KMS-11 (cell line): ENCODE measurements around the gene PGGT1B.
"Not testable (repeated sequence)": the region's sequence is repeated elsewhere in the genome, so short reads cannot be mapped to it uniquely, and the experiment has no call there.

Experiments
- H2AFZ ChIP-seq: fragments of 200-600 bp; sonication (generic); 2 replicates; pipeline ENCODE4 v1.6.1; 2016; ENCODE audit warnings: antibody characterized with exemption, mixed run types, low read depth
- H3K27ac ChIP-seq: fragments of 200-600 bp; sonication (generic); 2 replicates; pipeline ENCODE4 v1.6.1; 2016; ENCODE audit warnings: mild to moderate bottlenecking, mixed run types
- H3K27me3 ChIP-seq: fragments of 200-600 bp; sonication (generic); 2 replicates; pipeline ENCODE4 v1.6.1; 2017; ENCODE audit warnings: mild to moderate bottlenecking, low read depth, mixed run types, moderate library complexity; ENCODE audit not compliant: insufficient read depth
- H3K36me3 ChIP-seq: fragments of 200-600 bp; sonication (generic); 2 replicates; pipeline ENCODE4 v1.6.1; 2017; ENCODE audit warnings: mild to moderate bottlenecking, mixed run types; ENCODE audit not compliant: insufficient read depth
- H3K4me1 ChIP-seq: fragments of 200-600 bp; sonication (generic); 2 replicates; pipeline ENCODE4 v1.6.1; 2016; ENCODE audit warnings: mild to moderate bottlenecking, low read depth, mixed run types; ENCODE audit not compliant: poor library complexity, severe bottlenecking
- H3K4me2 ChIP-seq: fragments of 200-600 bp; sonication (generic); 2 replicates; pipeline ENCODE4 v1.7.0; 2016; ENCODE audit warnings: mild to moderate bottlenecking, mixed run types
- H3K4me3 ChIP-seq: fragments of 200-600 bp; sonication (generic); IDR thresholded peaks from 2 replicates; pipeline ENCODE4 v1.6.1; 2017; ENCODE audit warnings: low read depth, low read length, mixed read lengths; ENCODE audit not compliant: insufficient read depth
- H3K79me2 ChIP-seq: fragments of 200-600 bp; sonication (generic); 2 replicates; pipeline ENCODE4 v1.6.1; 2016; ENCODE audit warnings: low read depth, mixed run types; ENCODE audit not compliant: insufficient read depth
- H3K9ac ChIP-seq: fragments of 200-600 bp; sonication (generic); 2 replicates; pipeline ENCODE4 v1.6.1; 2016; ENCODE audit warnings: mild to moderate bottlenecking, mixed run types
- H4K20me1 ChIP-seq: fragments of 200-600 bp; sonication (generic); 2 replicates; pipeline ENCODE4 v1.6.1; 2016; ENCODE audit warnings: mild to moderate bottlenecking, mixed run types; ENCODE audit not compliant: insufficient read depth
- CTCF ChIP-seq: fragments of 200-600 bp; sonication (generic); conservative IDR thresholded peaks from 2 replicates; pipeline ENCODE4 v1.6.1; 2017; ENCODE audit warnings: low read depth, mild to moderate bottlenecking, antibody characterized with exemption, low read length, moderate library complexity, mixed read lengths

The PGGT1B gene

GRCh38 chr5:115260248-115260647, 2.4 kb downstream of the PGGT1B start:
- no peaks in the 10 kb centered on the region for H4K20me1 ChIP-seq
- no peaks in the 10 kb centered on the region for H3K36me3 ChIP-seq
- peaks cover 10% of the 10 kb centered on the region for H3K4me1 ChIP-seq
- no peak overlapping the region for H3K9ac ChIP-seq
- no peak overlapping the region for H2AFZ ChIP-seq
- H3K4me3 ChIP-seq, result no peak overlapping the region
- H3K4me2 ChIP-seq, result no peak overlapping the region
- H3K79me2 ChIP-seq, result peaks cover 44% of the 10 kb centered on the region
- no peak overlapping the region for H3K27ac ChIP-seq
- TF ChIP-seq CTCF, result no peak
- H3K27me3 ChIP-seq, result no peaks in the 10 kb centered on the region

DNA sequence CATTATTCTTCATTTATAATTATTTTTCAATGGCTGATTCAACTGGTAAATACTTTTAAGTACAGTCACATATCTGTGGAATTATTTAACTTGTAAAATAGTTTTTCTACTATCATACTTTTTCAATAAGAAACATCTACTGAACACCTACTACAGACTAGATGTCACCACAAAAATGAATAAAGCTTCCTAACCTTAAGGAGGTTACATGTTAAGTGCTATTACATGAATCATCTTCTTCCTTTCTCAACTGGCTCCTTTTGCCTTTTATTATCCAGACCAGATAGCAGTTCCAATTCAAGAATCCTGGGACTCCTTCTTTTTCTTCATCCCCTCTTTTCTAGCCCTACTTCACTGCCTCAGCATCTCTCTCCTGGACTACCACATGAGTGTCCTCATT, 4.7 kb downstream of the PGGT1B start:
- Histone ChIP-seq H3K79me2 (peaks cover 44% of the 10 kb centered on the region), H2AFZ (no peak overlapping the region)

GRCh38 chr5:115249379-115249778, 13.3 kb downstream of the PGGT1B start:
- H3K9ac ChIP-seq, H3K4me1 ChIP-seq, H3K27ac ChIP-seq, H2AFZ ChIP-seq, H3K4me2 ChIP-seq, H3K36me3 ChIP-seq, H3K27me3 ChIP-seq, H3K4me3 ChIP-seq, H4K20me1 ChIP-seq, H3K79me2 ChIP-seq: not testable (repeated sequence)

More for the DNA sequence above, 4.7 kb downstream of the PGGT1B start:
- Histone ChIP-seq H3K27me3 (no peaks in the 10 kb centered on the region), H4K20me1 (no peaks in the 10 kb centered on the region), H3K27ac (no peak overlapping the region), H3K4me3 (no peak overlapping the region), H3K36me3 (no peaks in the 10 kb centered on the region), H3K4me2 (no peak overlapping the region), H3K4me1 (peaks cover 10% of the 10 kb centered on the region), H3K9ac (no peak overlapping the region)
- no peak for TF ChIP-seq CTCF

DNA sequence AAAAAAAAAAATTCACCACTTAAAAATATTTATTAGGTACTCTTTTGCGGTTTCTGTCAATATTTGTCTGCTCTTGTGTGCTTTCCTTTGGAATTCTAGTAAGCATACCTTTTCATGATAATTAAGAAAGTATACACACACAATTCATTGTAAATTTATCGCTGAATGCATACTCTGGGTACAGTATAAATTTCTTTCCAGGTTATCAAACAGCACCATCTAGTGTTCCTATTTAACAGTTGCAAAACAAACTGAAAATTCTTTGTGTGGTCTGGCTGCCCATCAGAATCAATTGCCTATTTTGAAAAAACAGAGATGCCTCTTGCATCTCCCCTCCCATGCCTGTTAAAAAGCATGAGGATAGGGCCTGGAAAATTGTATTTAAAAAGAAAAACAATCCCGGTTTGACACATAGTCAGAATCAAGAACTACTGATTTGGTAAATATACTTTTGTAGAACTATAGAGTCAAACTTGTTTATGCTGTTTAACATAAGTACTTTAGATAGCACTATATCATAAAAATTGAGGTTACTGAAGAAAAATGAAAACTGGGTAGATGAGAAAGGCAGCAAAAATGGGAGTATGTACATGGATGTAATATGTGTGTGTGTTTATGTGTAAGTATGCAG, 16.2 kb downstream of the PGGT1B start:
- Histone ChIP-seq H3K9ac (no peak overlapping the region), H3K4me2 (no peak overlapping the region), H3K4me3 (no peak overlapping the region), H3K27me3 (no peaks in the 10 kb centered on the region), H3K27ac (no peak overlapping the region), H3K4me1 (no peaks in the 10 kb centered on the region), H4K20me1 (no peaks in the 10 kb centered on the region), H3K79me2 (no peaks in the 10 kb centered on the region), H2AFZ (no peak overlapping the region), H3K36me3 (no peaks in the 10 kb centered on the region)
- peak; percentile 83 for TF ChIP-seq CTCF

DNA sequence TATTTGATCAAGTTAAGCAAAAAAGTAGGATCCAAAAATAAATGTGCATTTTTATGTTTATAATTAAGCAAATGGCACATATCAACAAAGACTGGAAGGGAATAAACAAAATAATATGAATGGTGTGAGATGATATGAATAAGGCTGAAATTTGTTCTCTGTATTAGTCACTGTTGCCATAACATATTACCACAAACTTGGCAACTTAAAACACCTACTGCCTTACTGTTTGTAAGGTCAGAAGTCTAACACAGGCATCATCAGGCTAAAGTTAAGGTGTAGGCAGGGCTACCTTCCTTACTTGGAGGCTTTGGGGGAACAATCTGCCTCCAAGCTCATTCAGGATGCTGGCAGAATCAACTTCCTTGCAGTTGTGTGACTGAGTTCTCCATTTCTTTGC, 19.3 kb downstream of the PGGT1B start:
- Histone ChIP-seq H3K9ac (no peak overlapping the region), H3K27me3 (no peaks in the 10 kb centered on the region), H3K4me3 (no peak overlapping the region), H3K36me3 (0 out of 2 replicates have a peak, but pooled peaks cover 4% of the 10 kb centered on the region), H3K27ac (no peak overlapping the region), H3K4me2 (no peak overlapping the region), H2AFZ (no peak overlapping the region), H3K4me1 (no peaks in the 10 kb centered on the region), H4K20me1 (no peaks in the 10 kb centered on the region), H3K79me2 (no peaks in the 10 kb centered on the region)
- TF ChIP-seq CTCF, result no peak
